CD4-positive, alpha-beta T cell treated with Interleukin-1 beta for 1 hour (primary cell): ENCODE measurements around the gene ZNHIT2.
A peak's percentile ranks its signal among the peaks of the same experiment; 100 is the strongest.

ENCODE experiments used
- DNase-seq, 2 donors: peaks; one replicate each; pipeline ENCODE4 v3.0.0-alpha.2; 2020 to 2022

ZNHIT2 gene

GRCh38 chr11:65100674-65101350 lies 16.7 kb downstream of the ZNHIT2 start:
- no peak for DNase-seq

- DNase-seq = no peak
Observed at GRCh38 chr11:65096926-65097325, 20.6 kb downstream of the ZNHIT2 start.

DNA sequence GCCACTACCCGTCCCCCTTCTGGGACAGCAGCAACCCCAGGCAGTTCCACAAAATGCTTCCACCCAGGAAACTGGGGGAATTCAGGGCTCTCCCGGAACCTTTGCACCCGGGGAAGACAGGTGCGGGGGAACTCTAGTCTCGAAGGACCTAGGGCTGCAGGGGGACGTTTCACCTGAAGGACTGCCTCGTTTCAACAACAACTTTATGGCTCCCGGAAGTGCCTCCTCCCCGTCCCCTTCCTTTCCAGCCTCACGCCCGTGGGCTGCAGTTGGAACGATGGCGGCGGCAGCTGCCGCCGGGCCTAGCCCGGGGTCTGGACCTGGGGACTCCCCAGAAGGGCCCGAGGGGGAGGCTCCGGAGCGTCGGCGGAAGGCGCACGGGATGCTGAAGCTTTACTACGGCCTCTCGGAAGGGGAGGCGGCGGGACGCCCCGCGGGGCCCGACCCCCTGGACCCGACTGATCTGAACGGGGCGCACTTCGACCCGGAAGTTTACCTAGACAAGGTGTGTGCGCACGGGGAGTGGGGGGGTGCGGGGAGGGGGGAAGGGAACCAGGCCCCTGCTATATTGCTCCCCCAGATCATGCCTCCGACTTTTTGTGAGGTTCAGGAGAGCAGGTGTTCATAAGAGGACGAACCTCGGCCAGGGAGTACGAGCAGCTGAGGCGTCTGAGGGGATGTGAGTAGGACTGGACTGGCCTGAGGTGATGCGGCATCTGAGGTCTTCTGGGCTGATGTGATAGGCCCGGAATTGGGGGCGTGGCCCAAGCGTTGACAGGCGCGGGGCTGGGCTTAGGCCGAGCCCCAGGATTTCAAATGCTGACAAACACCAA lies 21.3 kb downstream of the ZNHIT2 start, which contains the start of gene VPS51:
TSS of gene VPS51 (plus strand) at position 241 of the 833 bp plus-strand sequence. CDS start at position 278, 37 bp downstream.
- DNase-seq = peak; percentile 88 to 89

DNA sequence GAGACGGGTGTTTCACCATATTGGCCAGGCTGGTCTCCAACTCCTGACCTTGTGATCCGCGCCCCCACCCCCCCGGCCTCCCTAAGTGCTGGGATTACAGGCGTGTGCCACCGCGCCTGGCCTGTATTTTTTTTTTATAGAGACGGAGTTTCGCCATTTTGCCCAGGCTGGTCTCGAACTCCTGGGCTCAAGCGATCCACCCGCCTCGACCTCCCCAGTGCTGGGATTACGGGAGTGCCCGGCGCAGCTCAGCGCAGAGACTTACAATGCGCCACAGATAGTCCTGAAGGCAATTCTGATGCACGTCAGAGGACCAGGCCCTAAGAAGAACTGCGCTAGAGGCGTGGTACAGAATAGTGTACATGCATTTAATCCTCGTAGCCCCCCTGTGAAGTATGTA lies 22.1 kb downstream of the ZNHIT2 start:
- no peak for DNase-seq

GRCh38 chr11:65090628-65091027 lies 26.9 kb downstream of the ZNHIT2 start:
- DNase-seq = no peak

DNA sequence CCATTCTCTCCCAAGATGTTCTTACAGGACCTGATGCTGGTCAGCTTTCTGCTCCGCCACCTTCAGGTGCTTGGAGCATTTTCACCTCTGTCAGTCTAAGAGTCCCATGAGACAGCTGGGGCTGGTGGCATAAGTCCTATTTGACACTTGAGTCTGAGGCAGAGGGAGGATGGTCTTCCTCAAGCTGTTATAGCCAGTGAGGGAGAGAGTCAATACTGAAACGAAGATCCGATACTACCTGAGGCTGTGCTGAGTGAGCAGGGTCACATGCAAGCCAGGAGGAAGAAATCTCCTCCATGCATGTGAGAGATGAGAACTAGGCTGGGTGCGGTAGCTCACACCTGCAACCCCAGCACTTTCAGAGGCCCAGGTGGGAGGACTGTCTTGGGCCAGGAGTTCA lies 27.9 kb downstream of the ZNHIT2 start:
- DNase-seq = no peak

- DNase-seq = no peak
Observed at GRCh38 chr11:65087827-65088226, 29.7 kb downstream of the ZNHIT2 start.

DNA sequence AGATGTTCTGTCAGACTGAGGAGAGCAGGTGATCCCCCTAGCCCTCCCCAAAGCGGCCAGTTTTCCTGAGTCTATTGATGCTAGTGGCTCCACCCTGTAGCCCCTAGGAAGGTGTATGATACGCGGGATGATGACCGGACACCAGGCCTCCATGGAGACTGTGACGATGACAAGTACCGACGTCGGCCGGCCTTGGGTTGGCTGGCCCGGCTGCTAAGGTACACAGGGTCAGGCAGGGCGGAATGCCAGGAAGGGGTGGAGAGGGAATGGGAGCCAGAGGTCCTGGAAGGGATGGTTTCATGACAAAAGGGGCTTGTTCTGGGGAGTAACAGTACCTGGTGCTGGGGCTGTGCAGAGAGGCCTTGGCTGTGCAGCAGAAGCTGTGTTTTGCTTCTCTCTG lies 30.3 kb downstream of the ZNHIT2 start:
- no peak for DNase-seq

- no peak for DNase-seq
Observed at GRCh38 chr11:65086809-65087208, 30.7 kb downstream of the ZNHIT2 start.

- no peak for DNase-seq
Observed at GRCh38 chr11:65085446-65085845, 32.1 kb downstream of the ZNHIT2 start.

DNA sequence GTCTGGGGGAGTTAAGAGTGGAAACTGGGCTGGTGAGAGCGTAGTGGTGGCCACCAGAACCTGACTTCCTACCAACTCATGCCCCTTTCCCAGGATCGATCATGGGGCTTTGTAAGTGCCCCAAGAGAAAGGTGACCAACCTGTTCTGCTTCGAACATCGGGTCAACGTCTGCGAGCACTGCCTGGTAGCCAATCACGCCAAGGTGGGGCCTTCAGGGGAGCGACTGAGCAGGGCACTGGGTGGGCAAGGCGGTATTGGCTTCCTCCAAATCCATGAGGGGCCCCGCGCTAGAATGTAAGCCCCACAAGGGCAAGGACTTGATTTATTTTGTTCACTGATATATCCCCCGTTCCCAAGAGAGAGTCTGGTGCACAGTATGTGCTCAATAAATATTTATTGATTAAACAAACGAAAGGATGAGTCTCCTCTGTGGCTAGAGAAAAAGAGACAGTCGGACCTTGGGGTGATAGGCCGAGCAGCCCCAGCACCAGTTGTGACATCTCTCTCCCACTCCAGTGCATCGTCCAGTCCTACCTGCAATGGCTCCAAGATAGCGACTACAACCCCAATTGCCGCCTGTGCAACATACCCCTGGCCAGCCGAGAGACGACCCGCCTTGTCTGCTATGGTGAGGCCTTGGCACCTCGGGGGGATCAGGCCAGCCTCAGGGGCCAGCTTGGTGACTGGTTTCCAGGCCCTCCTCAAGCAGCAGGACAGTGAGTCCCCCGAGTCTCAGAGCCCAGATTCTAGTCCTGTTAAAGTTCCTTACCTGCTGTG lies 32.7 kb downstream of the ZNHIT2 start:
- DNase-seq = no peak

DNA sequence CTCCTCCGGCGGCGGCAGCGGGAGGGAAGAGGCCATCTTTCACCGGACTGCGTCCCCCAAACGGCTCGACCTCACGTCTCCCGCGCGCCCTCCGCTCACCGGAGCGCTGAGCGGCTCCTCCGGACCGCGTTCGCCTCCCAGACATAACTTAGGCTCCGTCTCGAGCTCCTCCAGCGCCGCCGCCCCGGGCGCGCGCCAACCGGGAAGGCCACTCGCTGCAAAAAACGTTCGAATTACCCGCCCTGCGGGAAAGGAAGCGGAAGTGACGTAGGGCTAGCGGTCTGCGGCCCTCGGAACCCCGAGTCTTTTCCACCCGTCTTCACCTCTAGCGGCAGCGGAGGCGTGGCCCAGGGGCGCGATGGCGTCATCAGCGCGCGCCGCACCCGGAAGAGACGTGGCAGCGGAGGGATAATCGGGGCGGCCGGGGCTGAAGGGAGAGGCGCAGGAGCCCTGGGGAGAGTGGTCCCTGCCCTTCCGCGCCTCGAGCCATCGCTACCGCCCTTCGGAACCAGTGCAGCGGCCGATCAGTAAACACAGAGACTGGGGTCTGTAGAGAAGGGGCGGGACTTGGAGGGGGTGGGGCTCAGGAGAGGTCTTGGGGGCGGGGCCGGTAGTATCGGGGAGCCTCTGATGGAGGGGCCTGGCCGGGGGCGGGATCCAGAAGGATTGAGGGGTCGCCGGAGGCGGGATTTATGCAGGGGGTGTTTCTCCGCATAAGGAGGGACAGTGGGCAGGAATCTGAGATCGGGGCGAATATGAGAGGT lies 33.5 kb downstream of the ZNHIT2 start, which contains the start of the genes CDCA5 and ZFPL1:
TSS of gene CDCA5 (minus strand) at position 207 of the 764 bp plus-strand sequence. CDS start at position 145, 62 bp downstream.
TSS of gene ZFPL1 (plus strand) at position 389 of the 764 bp plus-strand sequence. CDS start 477 bp downstream, outside the sequence.
- DNase-seq = peak; percentile 96

DNA sequence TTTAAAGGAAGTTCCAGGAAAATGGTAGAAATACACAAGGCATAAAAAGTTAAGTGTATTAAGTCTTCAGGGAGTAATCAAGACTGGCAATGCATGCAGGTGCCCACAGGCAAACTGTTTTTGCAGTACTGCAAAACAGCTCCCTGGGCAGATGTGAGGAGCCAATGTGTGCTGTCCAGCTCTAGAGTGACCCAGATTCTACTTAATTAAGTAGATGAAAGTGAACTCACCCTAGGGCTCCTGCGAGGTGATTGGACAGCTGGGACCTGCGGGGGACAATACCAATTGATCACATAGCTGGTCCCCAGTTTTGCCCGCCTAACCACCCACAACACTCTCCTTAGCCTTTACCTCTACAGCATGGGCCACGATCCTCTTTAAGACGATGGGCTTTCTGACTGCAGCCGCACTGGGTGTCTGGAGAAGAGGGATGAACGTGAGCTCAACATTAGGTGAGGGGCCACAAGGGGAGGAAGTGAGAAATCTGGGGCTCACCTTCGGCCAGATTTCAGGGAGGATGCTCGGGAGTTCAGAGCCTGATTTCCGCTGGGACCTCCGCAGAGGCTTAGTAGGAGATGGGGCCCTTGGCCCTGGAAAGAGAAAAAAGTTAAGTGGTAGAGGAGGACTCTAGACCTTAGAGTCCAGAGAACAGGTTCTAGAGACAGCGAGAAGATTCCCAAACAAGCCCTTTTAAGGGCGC lies 34.2 kb downstream of the ZNHIT2 start:
- DNase-seq = no peak

- no peak for DNase-seq
Observed at GRCh38 chr11:65078786-65079342, 38.6 kb downstream of the ZNHIT2 start.

DNA sequence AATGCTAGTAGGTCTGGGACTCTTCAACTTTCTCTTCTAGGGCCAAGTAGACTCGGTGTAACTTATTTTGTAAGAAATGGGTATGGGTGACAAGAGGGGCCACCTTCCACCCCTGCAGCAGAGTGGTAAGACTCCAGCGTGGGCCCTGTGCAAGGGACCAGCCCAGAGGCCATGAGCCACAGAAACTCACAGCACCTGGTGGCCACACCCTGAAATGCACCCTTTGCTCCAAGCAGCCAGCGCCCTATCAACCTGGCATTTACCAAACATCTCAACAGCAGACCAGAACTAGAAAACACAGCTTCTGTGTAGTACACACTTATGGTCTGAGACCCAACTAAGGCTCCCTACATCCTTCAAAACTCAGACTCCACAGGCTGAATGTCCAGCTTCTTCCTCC lies 39.4 kb downstream of the ZNHIT2 start:
- peak; percentile 73 to 81 for DNase-seq

DNA sequence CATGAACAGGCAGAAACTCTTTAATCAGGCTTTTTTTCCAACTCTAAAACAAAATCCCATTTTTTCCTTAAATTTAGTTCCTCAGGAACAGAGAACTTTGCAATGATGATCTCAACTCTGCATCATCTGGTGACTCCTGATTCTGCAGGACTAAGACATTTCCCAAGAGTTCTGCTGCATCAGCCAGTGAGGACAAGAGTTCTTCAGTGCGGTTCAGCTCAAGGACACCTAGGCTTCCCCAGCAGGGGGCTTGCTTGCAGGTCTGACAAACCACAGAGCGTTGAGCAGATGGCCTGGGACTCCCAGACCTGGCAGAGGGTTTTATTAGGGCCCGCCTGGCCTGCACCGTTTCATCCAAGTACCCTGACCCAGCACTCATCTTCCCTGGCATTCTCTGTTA lies 40.0 kb downstream of the ZNHIT2 start:
- DNase-seq = no peak

- DNase-seq = no peak
Observed at GRCh38 chr11:65072631-65072966, 44.9 kb downstream of the ZNHIT2 start.

- no peak for DNase-seq
Observed at GRCh38 chr11:65071907-65072630, 45.4 kb downstream of the ZNHIT2 start.

GRCh38 chr11:65069217-65069616 lies 48.3 kb downstream of the ZNHIT2 start:
- DNase-seq = no peak

GRCh38 chr11:65067446-65067845 lies 50.1 kb downstream of the ZNHIT2 start:
- no peak for DNase-seq

DNA sequence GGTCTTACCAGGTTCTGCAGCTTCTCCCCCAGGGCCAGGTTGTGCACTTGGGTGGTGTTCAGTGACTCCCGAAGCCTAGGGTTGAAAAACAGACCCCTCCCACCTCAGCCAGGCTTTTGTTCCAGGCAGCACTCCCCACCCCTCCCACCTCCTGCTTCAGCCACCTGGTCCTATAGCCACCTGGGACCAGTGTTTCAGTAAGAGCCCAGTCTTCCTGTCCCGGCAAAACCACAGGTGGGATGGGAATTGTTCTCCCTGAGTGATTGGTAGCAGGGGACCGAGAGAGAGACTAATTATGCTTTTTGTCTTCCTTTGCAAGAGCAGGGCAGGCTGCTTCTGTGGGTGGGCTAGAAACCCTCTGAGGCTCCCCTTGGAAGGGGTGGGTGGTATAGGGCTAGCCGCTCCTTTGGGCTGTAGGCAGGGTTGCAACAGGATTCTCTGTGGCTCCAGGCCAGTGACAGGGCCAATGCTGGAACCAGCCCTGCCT lies 50.7 kb downstream of the ZNHIT2 start:
- DNase-seq = no peak
